Fibroblast of pulmonary artery (primary cell): ENCODE results near the gene SEC22A.

Experiments used
- DNase-seq: peaks from one replicate; pipeline ENCODE4 v3.0.0-alpha.2; 2010; ENCODE audit warnings: low read depth
- H3K4me3 ChIP-seq: replicated peaks from 2 replicates; pipeline ENCODE4 v1.5.1; 2011; ENCODE audit warnings: low read depth, mild to moderate bottlenecking, control low read depth, low read length, moderate library complexity
- CTCF ChIP-seq: IDR thresholded peaks from 2 replicates; pipeline ENCODE4 v1.5.1; 2011; ENCODE audit warnings: mild to moderate bottlenecking, control low read depth, low read length, inconsistent platforms; ENCODE audit errors: missing control alignments

The SEC22A gene

GRCh38 chr3:123296836-123297626 lies 95.3 kb downstream of the SEC22A start:
- H3K4me3 ChIP-seq = no peak overlapping the region
- no peak for DNase-seq
- no peak for TF ChIP-seq CTCF

GRCh38 chr3:123297627-123297899 lies 95.8 kb downstream of the SEC22A start:
- DNase-seq = no peak
- H3K4me3 ChIP-seq = no peak overlapping the region
- no peak for TF ChIP-seq CTCF

- DNase-seq = peak; percentile 1
- TF ChIP-seq CTCF = no peak
- H3K4me3 ChIP-seq = no peak overlapping the region
Measured at GRCh38 chr3:123298903-123299302, 97.2 kb downstream of the SEC22A start.

GRCh38 chr3:123299581-123299980 lies 97.8 kb downstream of the SEC22A start:
- H3K4me3 ChIP-seq = no peak overlapping the region
- TF ChIP-seq CTCF = no peak
- DNase-seq = no peak

GRCh38 chr3:123300056-123300455 lies 98.3 kb downstream of the SEC22A start:
- H3K4me3 ChIP-seq = no peak overlapping the region
- TF ChIP-seq CTCF = no peak
- no peak for DNase-seq

- no peak for DNase-seq
- no peak for TF ChIP-seq CTCF
- no peak overlapping the region for H3K4me3 ChIP-seq
Measured at GRCh38 chr3:123300583-123300982, 98.8 kb downstream of the SEC22A start.
